Small intestine (tissue), 7 donors: ENCODE data around the gene ANKRD31. TPM values are rescaled to one million over a fixed set of nuclear protein-coding genes. Genes with fewer than 3 reads are reported as not detected.

Source experiments
- DNase-seq, 2 donors: peaks; one replicate each; pipeline versions ENCODE4 v3.0.0 to v3.0.0-alpha.2; 2013
- FAIRE-seq: peaks from 2 replicates; lab custom pipeline; 2012; peaks lifted over from hg19 to GRCh38; lab: Jason Lieb, UNC
- H3K27ac ChIP-seq, 3 donors: one replicate each; pipeline ENCODE4 v1.5.1; 2013; ENCODE audit warnings: low read length in 2 of 3, mild to moderate bottlenecking in 2 of 3, control low read depth in 1 of 3, inconsistent platforms in 1 of 3, low read depth in 1 of 3, moderate library complexity in 1 of 3
- H3K27me3 ChIP-seq, 3 donors: one replicate each; pipeline ENCODE4 v1.6.1; 2013; ENCODE audit warnings: low read length in 3 of 3, inconsistent platforms in 1 of 3; ENCODE audit not compliant: control insufficient read depth in 3 of 3, insufficient read depth in 3 of 3
- H3K36me3 ChIP-seq, 3 donors: one replicate each; pipeline ENCODE4 v1.6.1; 2013; ENCODE audit warnings: low read length in 3 of 3, inconsistent platforms in 1 of 3, low read depth in 1 of 3, mild to moderate bottlenecking in 1 of 3, moderate library complexity in 1 of 3; ENCODE audit not compliant: control insufficient read depth in 3 of 3, insufficient read depth in 2 of 3
- H3K4me1 ChIP-seq, 3 donors: one replicate each; pipeline ENCODE4 v1.6.1; 2013; ENCODE audit warnings: low read length in 2 of 3, inconsistent platforms in 1 of 3, low read depth in 1 of 3, mild to moderate bottlenecking in 1 of 3, moderate library complexity in 1 of 3; ENCODE audit not compliant: control insufficient read depth in 3 of 3, insufficient read depth in 2 of 3
- H3K4me3 ChIP-seq, 3 donors: one replicate each; pipeline ENCODE4 v1.5.1; 2013; ENCODE audit warnings: low read length in 3 of 3, control low read depth in 1 of 3, inconsistent platforms in 1 of 3, low read depth in 1 of 3, mild to moderate bottlenecking in 1 of 3, moderate library complexity in 1 of 3
- H3K9me3 ChIP-seq, 2 donors: one replicate each; pipeline ENCODE4 v1.6.1; 2013; ENCODE audit warnings: low read depth in 1 of 2, low read length in 1 of 2; ENCODE audit not compliant: control insufficient read depth in 2 of 2, insufficient read depth in 1 of 2
- WGBS, 3 donors: extraction: QIAGEN DNeasy Blood & Tissue Kit; methylation state at CpG; one replicate each; pipeline ENCODE4 v1.1.7; 2013; 5-methylcytosine and 5-hydroxymethylcytosine counted together
- polyA plus RNA-seq, 4 donors: library from polyadenylated mRNA; stranded (reverse) in 3 of 4; unstranded in 1 of 4; fragments of 200-250 nt in 3 of 4; fragments of 120-200 nt in 1 of 4; gene quantifications; one replicate each; pipeline versions ENCODE4 v1.2.1 to v1.2.3, GENCODE V29; 2013
- donor health status: healthy with polysubstance abuse.
- donor health status: control.
- donor health status: control.
- donor health status: Bipolar disorder and iron deficiency.
- donor health status: healthy.

ANKRD31 gene
- polyA plus RNA-seq, 4 donors, result 0.06 to 0.27 (median 0.22) TPM; not detected in 1

- no peak overlapping the region for H3K4me3 ChIP-seq
- H3K4me1 ChIP-seq, result peaks cover 0 to 15% (median 0%) of the 10 kb centered on the region in 3 donors
- no peaks in the 10 kb centered on the region for H3K9me3 ChIP-seq
- 80 to 99% (median 83%) methylated on average over 2 of the region's 2 CpGs for WGBS, 3 donors
- H3K27ac ChIP-seq, result no peak overlapping the region
- H3K36me3 ChIP-seq, result peaks cover 0 to 20% (median 19%) of the 10 kb centered on the region in 3 donors
- DNase-seq, result no peak
- H3K27me3 ChIP-seq, result no peaks in the 10 kb centered on the region
- no peak for FAIRE-seq
Measured at GRCh38 chr5:75045071-75045470, 191.6 kb downstream of the ANKRD31 start.

- H3K9me3 ChIP-seq, result no peaks in the 10 kb centered on the region
- H3K4me3 ChIP-seq, result no peak overlapping the region
- peaks cover 0 to 20% (median 17%) of the 10 kb centered on the region in 3 donors for H3K36me3 ChIP-seq
- no peak for DNase-seq
- WGBS, 3 donors, result 79 to 86% (median 84%) methylated on average over 7 of the region's 7 CpGs
- peaks cover 0 to 9% (median 0%) of the 10 kb centered on the region in 3 donors for H3K4me1 ChIP-seq
- H3K27me3 ChIP-seq, result no peaks in the 10 kb centered on the region
- H3K27ac ChIP-seq, result no peak overlapping the region
- FAIRE-seq, result no peak
Measured at GRCh38 chr5:75044406-75044805, 192.3 kb downstream of the ANKRD31 start.

- Histone ChIP-seq H3K4me1 (peaks cover 0 to 6% (median 0%) of the 10 kb centered on the region in 3 donors), H3K27ac (no peak overlapping the region), H3K9me3 (no peaks in the 10 kb centered on the region), H3K4me3 (no peak overlapping the region), H3K27me3 (no peaks in the 10 kb centered on the region), H3K36me3 (peaks cover 0 to 20% (median 19%) of the 10 kb centered on the region in 3 donors)
- DNase-seq (no peak), FAIRE-seq (no peak)
- WGBS, 3 donors, result 88 to 90% (median 89%) methylated on average over 7 of the region's 7 CpGs
Measured at GRCh38 chr5:75043633-75044264, 192.9 kb downstream of the ANKRD31 start.

- DNase-seq, result no peak
- WGBS, 3 donors, result 86 to 95% (median 89%) methylated on average over 1 of the region's 1 CpG
- FAIRE-seq, result no peak
- H3K36me3 ChIP-seq, result peaks cover 0 to 21% (median 19%) of the 10 kb centered on the region in 3 donors
- no peaks in the 10 kb centered on the region for H3K4me1 ChIP-seq
- no peaks in the 10 kb centered on the region for H3K27me3 ChIP-seq
- H3K27ac ChIP-seq, result no peak overlapping the region
- no peaks in the 10 kb centered on the region for H3K9me3 ChIP-seq
- H3K4me3 ChIP-seq, result no peak overlapping the region
Measured at GRCh38 chr5:75042522-75042921, 194.2 kb downstream of the ANKRD31 start.

GRCh38 chr5:75040973-75041372 lies 195.7 kb downstream of the ANKRD31 start:
- FAIRE-seq (no peak), DNase-seq (no peak)
- no peaks in the 10 kb centered on the region for H3K27me3 ChIP-seq
- no peaks in the 10 kb centered on the region for H3K4me1 ChIP-seq
- WGBS, 3 donors, result 60 to 75% (median 71%) methylated on average over 4 of the region's 4 CpGs
- no peak overlapping the region for H3K27ac ChIP-seq
- H3K9me3 ChIP-seq, result no peaks in the 10 kb centered on the region
- H3K4me3 ChIP-seq, result no peak overlapping the region
- peaks cover 0 to 18% (median 14%) of the 10 kb centered on the region in 3 donors for H3K36me3 ChIP-seq

- FAIRE-seq, result no peak
- DNase-seq, result peak; percentile 35 to 57
Measured at GRCh38 chr5:75037106-75037505, 199.6 kb downstream of the ANKRD31 start.

GRCh38 chr5:75034137-75034739 lies 202.4 kb downstream of the ANKRD31 start:
- WGBS, 3 donors, result 65 to 80% (median 70%) methylated on average over 6 of the region's 6 CpGs
- H3K36me3 ChIP-seq, result peaks cover 0 to 35% (median 5%) of the 10 kb centered on the region in 3 donors
- H3K27ac ChIP-seq, result no peak overlapping the region
- H3K4me3 ChIP-seq, result no peak overlapping the region
- FAIRE-seq (no peak), DNase-seq (peak in 1 of 2 donors; percentile 23)
- no peaks in the 10 kb centered on the region for H3K27me3 ChIP-seq
- no peaks in the 10 kb centered on the region for H3K4me1 ChIP-seq
- no peaks in the 10 kb centered on the region for H3K9me3 ChIP-seq

More at GRCh38 chr5:75037106-75037505, 199.6 kb downstream of the ANKRD31 start:
- 57 to 67% (median 61%) methylated on average over 4 of the region's 4 CpGs for WGBS, 3 donors
- Histone ChIP-seq H3K9me3 (no peaks in the 10 kb centered on the region), H3K36me3 (peaks cover 0 to 27% (median 9%) of the 10 kb centered on the region in 3 donors), H3K4me1 (no peaks in the 10 kb centered on the region), H3K4me3 (no peak overlapping the region), H3K27me3 (no peaks in the 10 kb centered on the region), H3K27ac (peak overlapping the region in 1 of 3 donors; percentile 11)

GRCh38 chr5:75031366-75031765 lies 205.3 kb downstream of the ANKRD31 start:
- no peak for FAIRE-seq
- no peak for DNase-seq
- WGBS, 3 donors, result 52 to 63% (median 56%) methylated on average over 3 of the region's 3 CpGs
- Histone ChIP-seq H3K27ac (no peak overlapping the region), H3K27me3 (no peaks in the 10 kb centered on the region), H3K36me3 (peaks cover 0 to 26% (median 1%) of the 10 kb centered on the region in 3 donors), H3K4me1 (no peaks in the 10 kb centered on the region), H3K4me3 (no peak overlapping the region), H3K9me3 (no peaks in the 10 kb centered on the region)
